GM12878 (cell line): ENCODE results near the gene TTC31. TPM values are rescaled to one million over a fixed set of nuclear protein-coding genes. Genes with fewer than 3 reads are reported as not detected.

ENCODE experiments used
- ATAC-seq: fragments of 200-7000 bp; cut with Tn5 transposase; 3 replicates; pipeline ENCODE4 v1.9.1; 2020; ENCODE audit warnings: mild to moderate bottlenecking, moderate library complexity
- BruUV-seq: library from RNA; stranded (reverse); fragments of 400-500 nt; replicated peaks from 2 replicates; lab custom pipeline; 2021; lab: Mats Ljungman, UMichigan
- CTCF ChIA-PET: fragments of 300-600 bp; sonication (Branson Sonifier 250); formaldehyde crosslinking; extraction: SDS; loops from one replicate; lab custom pipeline; 2021; ENCODE audit warnings: inconsistent platforms; lab: Yijun Ruan, JAX
- POLR2A ChIA-PET: fragments of 350-600 bp; formaldehyde crosslinking; extraction: SDS; loops from one replicate; lab custom pipeline; 2021; ENCODE audit warnings: inconsistent platforms; lab: Charles Lee
- RAD21 ChIA-PET: fragments of 300-600 bp; sonication (Branson Sonifier 250); formaldehyde crosslinking; loops from one replicate; lab custom pipeline; 2023; ENCODE audit warnings: antibody characterized with exemption; ENCODE audit not compliant: unreplicated experiment; lab: Charles Lee
- SMC1A ChIA-PET: fragments of 300-600 bp; sonication (Branson Sonifier 250); formaldehyde crosslinking; loops from one replicate; lab custom pipeline; 2023; ENCODE audit not compliant: unreplicated experiment, uncharacterized antibody; lab: Charles Lee
- DNase-seq: peaks from one replicate; pipeline ENCODE4 v3.0.0-alpha.2; 2011; ENCODE audit warnings: low read depth, low spot score
- FAIRE-seq: peaks from 3 replicates; lab custom pipeline; 2011; peaks lifted over from hg19 to GRCh38; lab: Jason Lieb, UNC
- H2AFZ ChIP-seq: 2 replicates; pipeline ENCODE4 v1.6.0; 2011; ENCODE audit warnings: low read depth, low read length, control low read depth; ENCODE audit not compliant: control insufficient read depth
- H3K27ac ChIP-seq: 2 replicates; pipeline ENCODE4 v1.5.1; 2011; ENCODE audit warnings: control low read depth; ENCODE audit not compliant: control insufficient read depth, insufficient read depth
- H3K27me3 ChIP-seq, 2 experiments: replicated peaks in 1 of 2; 2 replicates each; pipeline versions ENCODE4 v1.6.0 to v1.6.1; 2011; ENCODE audit warnings: low read length in 1 of 2; ENCODE audit not compliant: control insufficient read depth in 2 of 2, insufficient read depth in 2 of 2
- H3K36me3 ChIP-seq, 2 experiments: 2 replicates each; pipeline ENCODE4 v1.5.1; 2011; ENCODE audit warnings: low read length in 1 of 2; ENCODE audit not compliant: control insufficient read depth in 2 of 2, insufficient read depth in 2 of 2
- H3K4me1 ChIP-seq: 2 replicates; pipeline ENCODE4 v1.6.1; 2011; ENCODE audit warnings: mild to moderate bottlenecking, low read length, moderate library complexity, mixed read lengths; ENCODE audit not compliant: control insufficient read depth, insufficient read depth
- H3K4me2 ChIP-seq: 2 replicates; pipeline ENCODE4 v1.6.0; 2011; ENCODE audit warnings: control low read depth; ENCODE audit not compliant: control insufficient read depth, insufficient read depth
- H3K4me3 ChIP-seq: fragments of 200-600 bp; sonication (generic); 2 replicates; pipeline ENCODE4 v1.5.1; 2016
- H3K79me2 ChIP-seq: 2 replicates; pipeline ENCODE4 v1.6.0; 2011; ENCODE audit warnings: low read length; ENCODE audit not compliant: control insufficient read depth, insufficient read depth
- H3K9ac ChIP-seq: 2 replicates; pipeline ENCODE4 v1.8.0; 2011; ENCODE audit warnings: low read length, control low read depth, mixed read lengths; ENCODE audit not compliant: control insufficient read depth, insufficient read depth
- H3K9me3 ChIP-seq: replicated peaks from 3 replicates; pipeline ENCODE4 v1.5.1; 2011; ENCODE audit warnings: mild to moderate bottlenecking, low read length; ENCODE audit not compliant: control insufficient read depth, insufficient read depth
- H4K20me1 ChIP-seq: 2 replicates; pipeline ENCODE4 v1.6.0; 2011; ENCODE audit not compliant: control insufficient read depth, insufficient read depth
- IKZF2 ChIP-seq, 2 experiments: fragments of 450-650 bp; IDR thresholded peaks; 2 replicates each; pipeline ENCODE4 v1.6.1; 2017; ENCODE audit warnings: mild to moderate bottlenecking in 2 of 2, moderate library complexity in 2 of 2
- POLR2A ChIP-seq: IDR thresholded peaks from 2 replicates; pipeline ENCODE4 v1.6.1; 2011; ENCODE audit warnings: low read depth, mild to moderate bottlenecking, low read length
- ZBTB33 ChIP-seq: fragments of 450-650 bp; IDR thresholded peaks from 2 replicates; pipeline ENCODE4 v1.6.1; 2017; ENCODE audit warnings: mild to moderate bottlenecking
- WGBS: methylation state at CpG from one replicate; pipeline ENCODE4 v1.1.6; 2016; ENCODE audit warnings: low lambda C conversion rate; ENCODE audit not compliant: insufficient replicate concordance, insufficient coverage; ENCODE audit errors: missing lambda C conversion rate; 5-methylcytosine and 5-hydroxymethylcytosine counted together
- in situ Hi-C: fragments of 300-500 bp; cut with MboI; formaldehyde crosslinking; loops from 9 replicates; pipeline ENCODE4 v1.14.3; 2018; ENCODE audit warnings: mixed read lengths
- intact Hi-C: fragments of 100-400 bp; cut with micrococcal nuclease; formaldehyde crosslinking; loops from one replicate; pipeline ENCODE4 v1.14.2; 2022; ENCODE audit not compliant: unreplicated experiment
- polyA plus RNA-seq, 11 experiments: library from polyadenylated mRNA; depleted of rRNA in 4 of 11; unstranded in 6 of 11; stranded (reverse) in 5 of 11; fragments of >200 nt; fragmentation: Nextera tagmentation in 4 of 11; fragmentation: Illumina TruSeq in 1 of 11; extraction: Ambion mirVana in 4 of 11; extraction: Trizol in 1 of 11; gene quantifications; 1 replicate in 1 of 11; 2 replicates in 10 of 11; pipeline versions ENCODE4 v1.2.1 to v1.2.3, GENCODE V29; 2011 to 2016; ENCODE audit warnings: inconsistent platforms in 2 of 11, missing spikeins in 2 of 11, low read depth in 1 of 11
- total RNA-seq, 4 experiments: library from RNA; depleted of rRNA in 3 of 4; stranded (reverse); fragments of >200 nt in 3 of 4; fragmentation: Illumina TruSeq in 1 of 4; extraction: Trizol in 1 of 4; gene quantifications; 2 replicates each; pipeline versions ENCODE4 v1.2.1 to v1.2.3, GENCODE V29; 2013 to 2021

TTC31 gene
- total and polyA plus RNA-seq, 10 of the 15 experiments (the other 5 are each of a cell fraction or from before 2014, with no cell fraction given) = 6.5 to 34.9 (median 25.9) TPM

- 75% methylated on average over 4 of the region's 4 CpGs for WGBS
These were observed 50.6 kb downstream of the TTC31 start for GRCh38 chr2:74533464-74533863.

GRCh38 chr2:74534411-74534810, 51.5 kb downstream of the TTC31 start:
- no peak overlapping the region for H3K9ac ChIP-seq
- H4K20me1 ChIP-seq = no peaks in the 10 kb centered on the region
- peaks cover 8 to 26% of the 10 kb centered on the region in 2 experiments for H3K36me3 ChIP-seq
- in situ Hi-C loops (no loop called here), intact Hi-C loops (no loop called here)
- H3K4me1 ChIP-seq = peaks cover 25% of the 10 kb centered on the region
- no peak overlapping the region for H3K27ac ChIP-seq
- ChIA-PET POLR2A (no interaction called here), RAD21 (interaction anchor here (1.3 kb wide), 1 partner anchor 54 kb away, joined by 3 read pairs; no protein-coding TSS in a partner anchor), SMC1A (interaction anchor here (5.4 to 9.9 kb wide), 2 partner anchors 12 to 52 kb away, joined by 45 to 208 read pairs; no protein-coding TSS in a partner anchor), CTCF (interaction anchor here (6.3 to 10.4 kb wide), 4 partner anchors 12 to 52 kb away, joined by 56 to 226 read pairs (median 116); partner anchors contain the start of genes CCDC142, PCGF1 and TTC31)
- TF ChIP-seq POLR2A (0 out of 2 replicates have a peak, but pooled peaks have one; percentile 31), ZBTB33 (no peak)
- FAIRE-seq = no peak
- no peak for ATAC-seq
- H3K79me2 ChIP-seq = peaks cover 27% of the 10 kb centered on the region
- no peak overlapping the region for H2AFZ ChIP-seq
- 87% methylated on average over 12 of the region's 12 CpGs for WGBS
- no peak overlapping the region for H3K4me3 ChIP-seq
- no peaks in the 10 kb centered on the region for H3K27me3 ChIP-seq
- H3K9me3 ChIP-seq = no peaks in the 10 kb centered on the region
- no peak for DNase-seq
- no peak overlapping the region for H3K4me2 ChIP-seq
- BruUV-seq = no TSS peak

More at GRCh38 chr2:74533464-74533863, 50.6 kb downstream of the TTC31 start:
- ChIA-PET POLR2A (interaction anchor here (0.5 to 5.4 kb wide), 7 partner anchors 11 to 75 kb away, joined by 3 to 66 read pairs (median 4); partner anchors contain the start of gene WBP1), RAD21 (interaction anchor here (0.7 to 5.1 kb wide), 7 partner anchors 11 to 55 kb away, joined by 3 to 49 read pairs (median 3); partner anchors contain the start of gene PCGF1), SMC1A (interaction anchor here (1.5 to 9.9 kb wide), 9 partner anchors 13 to 79 kb away, joined by 4 to 208 read pairs (median 30); partner anchors contain the start of genes INO80B and PCGF1), CTCF (interaction anchor here (1.2 to 10.4 kb wide), 7 partner anchors 13 to 283 kb away, joined by 3 to 226 read pairs (median 56); partner anchors contain the start of genes CCDC142, PCGF1 and TTC31)
- no peaks in the 10 kb centered on the region for H3K27me3 ChIP-seq
- ATAC-seq = no peak
- peaks cover 16% of the 10 kb centered on the region for H3K4me1 ChIP-seq
- TF ChIP-seq POLR2A (peak; percentile 9; the same call in 1 of the 2 replicates), IKZF2 (IDR thresholded peaks at IDR 0.05) (no peak)
- BruUV-seq = no TSS peak
- H3K4me2 ChIP-seq = no peak overlapping the region
- no peak overlapping the region for H3K27ac ChIP-seq
- H3K9ac ChIP-seq = no peak overlapping the region
- no peaks in the 10 kb centered on the region for H3K9me3 ChIP-seq
- H3K4me3 ChIP-seq = no peak overlapping the region
- in situ Hi-C loops (no loop called here), intact Hi-C loops (no loop called here)
- no peak overlapping the region for H2AFZ ChIP-seq
- no peaks in the 10 kb centered on the region for H4K20me1 ChIP-seq
- H3K36me3 ChIP-seq = peaks cover 8 to 26% of the 10 kb centered on the region in 2 experiments
- no peak for DNase-seq
- H3K79me2 ChIP-seq = peaks cover 37% of the 10 kb centered on the region
- FAIRE-seq = no peak
